MM.1S (cell line): ENCODE measurements around the gene GUCA1A.

Experiments used
- DNase-seq: peaks from one replicate; pipeline ENCODE4 v3.0.0-alpha.2; 2015
- H2AFZ ChIP-seq: fragments of 300-600 bp; sonication (generic); 2 replicates; pipeline ENCODE4 v1.6.0; 2016; ENCODE audit warnings: antibody characterized with exemption, low read length
- H3F3A ChIP-seq: fragments of 300-600 bp; sonication (generic); 2 replicates; pipeline ENCODE4 v1.6.1; 2016; ENCODE audit warnings: mild to moderate bottlenecking, antibody characterized with exemption, low read length, moderate library complexity, mixed read lengths; ENCODE audit not compliant: insufficient read depth
- H3K27ac ChIP-seq: fragments of 300-600 bp; sonication (generic); 2 replicates; pipeline ENCODE4 v1.5.1; 2016; ENCODE audit warnings: mild to moderate bottlenecking, low read length
- H3K27me3 ChIP-seq: fragments of 300-600 bp; sonication (generic); replicated peaks from 2 replicates; pipeline ENCODE4 v1.6.0; 2016; ENCODE audit warnings: low read length; ENCODE audit not compliant: insufficient read depth
- H3K36me3 ChIP-seq: fragments of 300-600 bp; sonication (generic); replicated peaks from 2 replicates; pipeline ENCODE4 v1.6.1; 2016; ENCODE audit warnings: mild to moderate bottlenecking, low read length, mixed read lengths; ENCODE audit not compliant: insufficient read depth
- H3K4me1 ChIP-seq: fragments of 300-600 bp; sonication (generic); 2 replicates; pipeline ENCODE4 v1.6.1; 2016; ENCODE audit warnings: low read length, mixed read lengths
- H3K4me2 ChIP-seq: fragments of 300-600 bp; sonication (generic); 2 replicates; pipeline ENCODE4 v1.6.0; 2016; ENCODE audit warnings: low read depth, low read length
- H3K4me3 ChIP-seq: fragments of 300-600 bp; sonication (generic); 2 replicates; pipeline ENCODE4 v1.5.1; 2016; ENCODE audit warnings: low read length, mixed read lengths
- H3K79me2 ChIP-seq: fragments of 300-600 bp; sonication (generic); 2 replicates; pipeline ENCODE4 v1.6.1; 2016; ENCODE audit warnings: mixed run types, low read length, mixed read lengths
- H3K9ac ChIP-seq: fragments of 300-600 bp; sonication (generic); 2 replicates; pipeline ENCODE4 v1.6.1; 2016; ENCODE audit warnings: low read length, mixed read lengths
- H3K9me2 ChIP-seq: fragments of 300-600 bp; sonication (generic); replicated peaks from 2 replicates; pipeline ENCODE4 v1.6.1; 2016; ENCODE audit warnings: mild to moderate bottlenecking, low read length, mixed read lengths; ENCODE audit not compliant: insufficient read depth
- H3K9me3 ChIP-seq: fragments of 300-600 bp; sonication (generic); replicated peaks from 2 replicates; pipeline ENCODE4 v1.6.1; 2016; ENCODE audit warnings: mild to moderate bottlenecking, low read length, mixed read lengths; ENCODE audit not compliant: insufficient read depth
- H4K20me1 ChIP-seq: fragments of 300-600 bp; sonication (generic); 2 replicates; pipeline ENCODE4 v1.6.1; 2016; ENCODE audit warnings: mild to moderate bottlenecking, low read length, moderate library complexity, mixed read lengths; ENCODE audit not compliant: insufficient read depth
- CTCF ChIP-seq: fragments of 300-600 bp; sonication (generic); IDR thresholded peaks from 2 replicates; pipeline ENCODE4 v1.5.1; 2016; ENCODE audit warnings: antibody characterized with exemption, low read length, mixed read lengths
- EZH2 ChIP-seq: fragments of 300-600 bp; sonication (generic); optimal IDR thresholded peaks from 2 replicates; pipeline ENCODE3; 2017; ENCODE audit warnings: low read depth, mild to moderate bottlenecking, antibody characterized with exemption, low read length, mixed read lengths
- EZH2phosphoT487 ChIP-seq: fragments of 300-600 bp; sonication (generic); IDR thresholded peaks from 2 replicates; pipeline ENCODE4 v1.6.1; 2018; ENCODE audit warnings: antibody characterized with exemption, low read length

Gene GUCA1A

GRCh38 chr6:42155293-42155692, 17.9 kb upstream of the GUCA1A start:
- no peaks in the 10 kb centered on the region for H3K4me1 ChIP-seq
- H3K9ac ChIP-seq, result no peak overlapping the region
- H3K27ac ChIP-seq, result no peak overlapping the region
- no peaks in the 10 kb centered on the region for H4K20me1 ChIP-seq
- no peaks in the 10 kb centered on the region for H3K36me3 ChIP-seq
- H3K9me2 ChIP-seq, result no peaks in the 10 kb centered on the region
- no peak overlapping the region for H3K4me2 ChIP-seq
- no peak for DNase-seq
- H3K9me3 ChIP-seq, result no peaks in the 10 kb centered on the region
- TF ChIP-seq EZH2phosphoT487 (no peak), CTCF (no peak), EZH2 (no peak)
- H3K4me3 ChIP-seq, result no peak overlapping the region
- H2AFZ ChIP-seq, result no peak overlapping the region
- H3F3A ChIP-seq, result no peaks in the 10 kb centered on the region
- H3K79me2 ChIP-seq, result no peaks in the 10 kb centered on the region
- H3K27me3 ChIP-seq, result no peaks in the 10 kb centered on the region

- Histone ChIP-seq H3K4me1 (no peaks in the 10 kb centered on the region), H3K9me3 (no peaks in the 10 kb centered on the region), H2AFZ (no peak overlapping the region), H4K20me1 (no peaks in the 10 kb centered on the region), H3K27ac (no peak overlapping the region), H3K9ac (no peak overlapping the region), H3K36me3 (no peaks in the 10 kb centered on the region), H3F3A (no peaks in the 10 kb centered on the region), H3K27me3 (no peaks in the 10 kb centered on the region), H3K79me2 (no peaks in the 10 kb centered on the region), H3K9me2 (no peaks in the 10 kb centered on the region), H3K4me3 (no peak overlapping the region), H3K4me2 (no peak overlapping the region)
- TF ChIP-seq EZH2phosphoT487 (no peak), CTCF (no peak), EZH2 (no peak)
- no peak for DNase-seq
Measured at GRCh38 chr6:42156638-42157037, 16.5 kb upstream of the GUCA1A start.

- TF ChIP-seq EZH2phosphoT487 (no peak), EZH2 (no peak), CTCF (no peak)
- Histone ChIP-seq H3K4me2 (no peak overlapping the region), H3K36me3 (no peaks in the 10 kb centered on the region), H4K20me1 (no peaks in the 10 kb centered on the region), H3K9ac (no peak overlapping the region), H3F3A (no peaks in the 10 kb centered on the region), H3K4me1 (no peaks in the 10 kb centered on the region), H3K27me3 (peaks cover 4% of the 10 kb centered on the region; the same call in 1 of the 2 replicates), H3K4me3 (no peak overlapping the region), H3K27ac (no peak overlapping the region), H3K79me2 (no peaks in the 10 kb centered on the region), H3K9me2 (no peaks in the 10 kb centered on the region), H2AFZ (no peak overlapping the region), H3K9me3 (no peaks in the 10 kb centered on the region)
- no peak for DNase-seq
Measured at GRCh38 chr6:42158011-42158410, 15.2 kb upstream of the GUCA1A start.

- Histone ChIP-seq H3K27ac (no peak overlapping the region), H3K9me2 (no peaks in the 10 kb centered on the region), H3K27me3 (peaks cover 8% of the 10 kb centered on the region; the same call in 1 of the 2 replicates), H2AFZ (no peak overlapping the region), H4K20me1 (no peaks in the 10 kb centered on the region), H3K36me3 (no peaks in the 10 kb centered on the region), H3K4me1 (no peaks in the 10 kb centered on the region), H3K79me2 (no peaks in the 10 kb centered on the region), H3F3A (no peaks in the 10 kb centered on the region), H3K9ac (no peak overlapping the region), H3K9me3 (no peaks in the 10 kb centered on the region), H3K4me3 (no peak overlapping the region), H3K4me2 (no peak overlapping the region)
- no peak for DNase-seq
- TF ChIP-seq CTCF, result no peak
- no peak for TF ChIP-seq EZH2
- no peak for TF ChIP-seq EZH2phosphoT487
Measured at GRCh38 chr6:42158631-42159030, 14.5 kb upstream of the GUCA1A start.
